Hematopoietic multipotent progenitor cell treated with erythropoietin and hydrocortisone succinate and interleukin-3 and kit ligand, for 15 days (in vitro differentiated cells): ENCODE results near the gene CD63.

Experiments used
- DNase-seq: peaks from one replicate; pipeline ENCODE4 v3.0.0-alpha.2; 2015; ENCODE audit warnings: low spot score

Gene CD63

GRCh38 chr12:55704824-55705718 lies 23.7 kb downstream of the CD63 start:
- no peak for DNase-seq

DNA sequence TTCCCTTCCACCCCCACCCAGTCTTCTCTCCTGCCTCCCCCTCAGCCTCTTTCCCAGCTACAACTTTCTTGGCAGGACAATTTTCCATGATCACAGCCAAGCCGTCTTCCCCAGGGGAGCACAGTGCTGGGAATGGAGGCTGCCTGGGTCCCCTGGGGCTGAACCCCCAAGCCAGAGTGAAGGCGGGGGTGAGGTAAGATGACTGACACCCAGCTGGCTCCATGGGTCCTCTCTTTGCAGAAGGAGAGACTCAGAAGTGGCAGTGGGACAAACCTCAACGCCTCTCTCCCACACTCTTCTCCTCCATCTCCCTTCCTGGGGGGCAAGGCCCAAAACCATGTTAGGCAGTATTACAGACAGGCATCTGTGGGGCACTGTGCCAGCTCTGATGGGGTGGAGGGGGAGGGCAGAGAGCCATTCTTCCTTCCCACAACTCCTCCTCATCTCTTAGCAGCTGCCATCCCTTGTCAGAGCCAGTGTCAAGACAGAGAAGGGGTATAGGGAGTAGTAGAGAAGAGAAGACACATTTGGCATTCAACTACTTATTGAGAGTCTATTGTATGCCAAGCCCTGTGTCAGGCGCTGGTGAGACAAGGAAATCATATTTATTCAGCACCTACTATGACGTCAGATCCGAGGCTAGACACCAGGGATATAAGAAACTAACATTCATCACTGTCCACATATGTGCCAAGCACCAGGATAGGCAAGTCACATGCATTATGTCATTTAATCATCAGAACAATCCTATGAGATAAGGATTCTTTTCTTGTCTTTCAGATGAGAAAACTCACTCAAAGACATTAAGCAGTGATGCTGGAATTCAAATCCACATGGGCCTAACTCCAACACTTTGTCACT lies 24.7 kb downstream of the CD63 start:
- no peak for DNase-seq

DNA sequence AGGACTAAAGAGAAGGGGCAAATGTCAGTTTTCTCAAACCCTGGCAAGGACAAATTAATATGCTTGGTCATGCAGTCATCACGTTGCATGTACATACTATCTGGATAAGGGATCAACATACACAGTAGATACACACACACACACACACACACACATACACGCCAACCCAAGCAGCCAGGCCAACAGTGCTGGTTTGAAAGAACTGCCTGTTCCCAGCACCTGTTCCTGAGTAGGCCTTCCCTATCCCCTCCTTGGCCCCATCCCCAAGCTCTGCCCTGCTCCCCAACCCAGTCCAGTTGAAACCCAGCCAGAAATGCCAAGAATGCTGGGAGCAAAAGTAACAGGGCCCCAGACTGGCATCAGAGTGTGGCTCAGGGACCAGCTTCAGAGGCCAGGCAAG lies 25.5 kb downstream of the CD63 start:
- DNase-seq = no peak

- no peak for DNase-seq
Measured at GRCh38 chr12:55702861-55703260, 25.9 kb downstream of the CD63 start.

GRCh38 chr12:55700255-55701018 lies 28.4 kb downstream of the CD63 start:
- DNase-seq = no peak

DNA sequence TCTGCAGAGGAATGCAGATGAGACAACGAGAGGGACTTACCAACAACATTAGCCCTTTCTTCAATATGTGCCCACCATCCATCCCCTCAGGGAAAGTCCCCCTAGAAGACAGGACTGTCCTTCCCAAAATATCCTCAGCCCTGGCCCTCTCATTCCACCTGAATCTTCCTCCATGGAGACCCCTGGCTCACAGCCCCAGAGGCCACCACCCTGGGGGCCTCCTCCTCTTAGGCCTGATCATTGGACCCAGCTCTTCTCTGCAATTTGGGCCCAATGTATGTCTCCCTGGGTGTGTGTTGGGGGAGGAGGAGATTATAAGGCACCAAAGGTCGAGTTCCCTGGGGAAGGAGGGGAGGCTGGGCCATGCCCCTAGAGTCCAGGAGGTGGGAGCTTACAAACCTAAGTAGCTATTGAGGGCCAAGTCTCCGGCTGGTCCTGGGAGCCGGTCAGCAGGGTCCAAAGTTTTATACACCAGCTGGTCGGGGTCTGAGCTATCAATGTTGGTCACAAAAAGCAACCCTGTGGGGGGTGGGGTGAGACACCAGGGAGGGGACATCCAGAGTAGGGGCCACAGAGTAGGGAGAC lies 29.2 kb downstream of the CD63 start:
- no peak for DNase-seq

DNA sequence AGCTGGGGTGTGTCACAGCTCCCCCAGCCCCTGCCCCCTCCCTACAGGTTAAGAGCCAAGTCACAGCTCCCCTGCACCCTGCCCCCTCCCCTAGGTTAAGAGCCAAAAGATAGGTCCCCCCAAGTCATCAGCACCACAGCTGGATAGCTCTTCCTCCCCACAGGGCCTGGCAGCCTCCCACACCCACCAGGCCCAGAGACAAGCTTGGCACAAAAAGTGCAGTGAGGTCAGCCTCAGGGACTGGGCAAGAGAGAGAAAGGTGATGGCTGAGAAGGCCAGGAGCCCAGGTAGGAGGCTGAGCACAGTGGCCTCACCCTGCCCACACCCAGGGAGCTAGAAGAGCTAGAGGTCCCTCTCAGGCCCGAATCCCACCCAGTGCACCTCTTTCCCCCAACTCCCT lies 29.8 kb downstream of the CD63 start:
- DNase-seq = no peak

DNA sequence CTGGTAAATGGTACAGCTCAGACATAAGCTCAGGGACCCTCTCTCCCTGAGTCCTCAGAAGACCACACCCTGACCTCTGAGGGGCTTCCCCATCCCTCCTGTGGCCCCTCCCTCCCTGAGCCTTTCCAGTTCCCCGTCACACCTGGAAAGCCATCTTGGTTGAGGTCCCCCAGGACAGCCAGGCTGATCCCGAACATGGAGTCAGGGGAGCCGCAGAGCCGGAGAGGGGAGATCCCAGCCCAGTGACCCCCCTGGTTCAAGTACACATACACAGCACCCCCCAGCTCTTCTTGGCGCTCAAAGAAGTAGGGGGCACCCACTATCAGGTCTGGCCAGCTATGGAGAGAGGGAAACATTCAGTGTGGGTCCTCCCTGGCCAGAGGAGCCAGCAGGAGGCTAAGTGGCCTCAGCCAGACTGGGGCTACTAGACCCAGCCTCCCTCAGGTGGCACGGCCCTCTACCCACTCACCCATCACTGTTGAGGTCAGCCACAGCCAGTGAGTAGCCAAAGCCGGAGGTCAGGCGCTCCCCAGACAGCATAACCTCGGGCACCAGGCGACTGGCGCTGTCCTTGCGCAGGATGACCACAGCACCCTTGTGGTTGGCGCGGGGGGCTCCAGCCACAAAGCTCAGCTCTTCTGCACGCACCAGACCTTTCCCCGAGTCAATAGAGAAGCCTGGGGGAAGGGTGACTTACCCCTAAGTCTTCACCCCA lies 30.4 kb downstream of the CD63 start:
- no peak for DNase-seq

DNA sequence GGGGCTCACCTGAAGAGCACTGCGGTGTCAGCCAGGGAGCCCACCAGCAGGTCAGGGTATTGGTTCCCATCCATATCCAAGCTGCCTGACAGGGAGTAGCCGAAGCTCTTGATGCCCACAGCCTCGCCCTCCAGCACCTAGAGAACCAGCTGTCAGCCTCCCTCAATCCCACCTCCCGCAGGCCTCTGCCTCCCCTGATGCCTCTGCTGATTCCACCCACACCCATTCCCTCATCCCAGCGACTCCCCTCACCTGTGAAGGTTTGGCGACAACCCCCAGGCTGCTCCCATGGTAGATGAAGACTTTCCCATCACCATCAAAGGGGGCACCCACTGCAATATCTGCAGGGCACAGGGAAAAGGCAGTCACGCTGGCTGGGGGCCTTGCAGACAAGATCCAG lies 31.1 kb downstream of the CD63 start:
- DNase-seq = no peak

DNA sequence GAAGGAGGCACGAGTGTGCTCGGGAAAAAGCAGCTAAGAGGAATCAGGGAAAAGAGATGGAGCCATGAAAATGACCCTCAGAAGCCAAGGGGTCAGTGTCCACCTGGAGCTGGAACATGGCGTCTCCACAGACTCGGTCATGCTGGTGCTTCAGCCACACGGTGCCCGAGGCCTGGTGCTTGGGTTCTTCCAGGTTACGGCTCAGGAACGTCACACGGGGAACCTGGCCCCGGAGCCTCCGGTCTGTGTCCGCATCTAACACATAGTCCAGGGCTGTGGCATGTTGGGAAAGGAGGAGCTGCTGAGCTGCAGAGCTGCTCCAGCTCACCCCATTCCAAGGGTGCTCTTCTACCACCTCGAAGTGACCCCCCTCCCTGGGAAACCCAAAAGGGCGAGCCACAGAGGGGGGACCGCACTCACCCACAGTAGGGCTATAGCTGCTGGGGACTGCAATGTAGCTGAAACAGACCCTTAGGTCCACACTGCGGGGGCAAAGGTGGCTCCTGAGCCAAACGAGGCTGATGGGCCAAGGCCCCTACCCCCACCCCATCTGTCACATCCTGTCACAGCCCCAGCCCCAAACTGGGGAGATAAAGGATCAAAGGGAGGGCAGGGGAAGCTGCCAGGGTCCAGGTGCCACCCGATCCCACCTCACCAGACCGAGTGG lies 31.9 kb downstream of the CD63 start:
- DNase-seq = no peak

GRCh38 chr12:55696141-55696540 lies 32.7 kb downstream of the CD63 start:
- no peak for DNase-seq

GRCh38 chr12:55695349-55695748 lies 33.5 kb downstream of the CD63 start:
- no peak for DNase-seq

GRCh38 chr12:55694651-55695050 lies 34.2 kb downstream of the CD63 start:
- no peak for DNase-seq

DNA sequence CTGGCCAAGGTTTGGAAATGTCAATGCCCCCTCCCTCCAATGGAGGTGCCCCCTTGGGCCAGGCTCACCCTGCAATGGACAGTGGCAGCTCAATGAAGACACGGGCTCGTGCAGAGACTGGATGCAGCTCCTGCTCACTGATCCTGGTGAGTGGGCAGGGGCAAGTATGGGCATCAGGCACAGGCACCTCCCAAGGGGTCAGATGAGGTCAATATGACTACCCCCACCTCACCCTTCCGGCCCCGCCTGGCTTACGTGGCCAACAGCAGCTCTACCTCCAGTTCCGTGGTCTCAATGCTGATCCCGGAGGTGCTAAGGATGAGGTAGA lies 34.7 kb downstream of the CD63 start:
- DNase-seq = no peak

DNA sequence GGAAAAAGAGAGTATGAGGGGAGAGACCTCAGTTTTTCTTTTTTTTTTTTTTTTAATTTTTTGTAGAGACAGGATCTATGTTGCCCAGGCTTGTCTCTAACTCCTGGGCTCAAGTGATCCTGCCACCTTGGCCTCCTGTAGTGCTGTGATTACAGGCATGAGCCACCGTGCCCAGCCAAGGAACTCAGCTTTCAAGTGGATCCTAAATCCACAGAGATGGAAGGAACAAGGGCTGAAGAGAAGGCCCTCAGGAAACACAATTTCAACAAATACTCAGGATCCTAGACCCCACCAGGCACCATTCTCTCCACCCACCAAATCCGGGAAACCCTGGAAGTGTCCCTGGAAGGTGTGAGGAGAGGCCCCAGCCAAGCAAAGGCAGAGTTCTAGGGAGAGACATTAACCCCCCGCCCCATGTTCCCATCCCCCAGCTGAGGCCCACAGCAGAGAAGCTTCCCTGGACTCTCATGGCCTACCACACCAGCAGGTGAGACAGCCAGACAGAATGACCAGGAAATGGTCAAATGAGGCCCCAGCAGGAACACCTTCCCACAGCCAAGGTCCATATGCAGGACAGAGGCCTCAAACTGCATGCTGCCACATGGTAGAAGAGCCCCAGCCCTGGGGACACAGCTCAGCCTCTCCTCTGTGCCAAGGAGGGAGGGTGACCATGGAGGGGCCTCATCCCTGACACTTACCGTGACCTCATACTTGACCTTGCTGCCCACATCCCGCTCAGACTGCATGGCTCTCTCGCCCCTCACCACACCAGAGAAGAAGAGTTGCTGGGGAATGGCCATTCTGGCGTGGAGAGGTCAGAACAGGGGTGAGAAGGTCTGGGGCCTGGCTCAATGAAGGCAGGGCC lies 35.3 kb downstream of the CD63 start:
- no peak for DNase-seq

DNA sequence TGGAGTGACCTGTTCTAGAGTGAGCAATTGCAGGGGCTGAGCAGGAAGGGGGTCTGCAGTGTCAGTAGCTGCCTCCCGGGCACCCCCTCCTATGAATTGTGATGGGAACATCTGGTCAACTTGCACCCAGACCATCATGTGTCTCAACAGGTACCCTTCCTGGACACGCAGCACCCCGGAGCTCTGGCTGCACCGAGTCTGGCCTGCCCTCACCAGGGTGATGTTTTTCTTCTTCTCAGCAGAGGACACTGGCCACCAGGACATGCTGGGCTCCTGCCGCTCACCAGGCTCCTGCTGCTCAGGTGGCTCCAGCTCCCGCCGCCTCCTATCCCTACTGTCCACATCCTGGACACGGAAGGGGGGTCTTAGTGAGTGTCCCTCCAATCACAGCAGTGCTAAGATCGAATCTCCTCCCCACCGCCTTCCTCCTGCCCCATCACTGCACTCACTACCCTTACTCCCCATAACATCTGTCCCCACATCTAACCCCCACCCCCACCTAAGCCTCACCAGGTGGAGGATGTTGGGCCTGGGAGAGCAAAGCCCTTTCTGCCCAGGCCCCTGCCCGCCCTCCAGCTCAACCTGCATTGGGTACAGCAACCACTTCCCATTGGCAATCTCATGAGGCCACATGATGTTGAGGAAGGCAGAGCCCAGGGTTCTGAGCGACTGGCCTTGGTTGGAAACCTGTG lies 36.0 kb downstream of the CD63 start:
- no peak for DNase-seq

- no peak for DNase-seq
Measured at GRCh38 chr12:55688716-55689655, 39.8 kb downstream of the CD63 start.

DNA sequence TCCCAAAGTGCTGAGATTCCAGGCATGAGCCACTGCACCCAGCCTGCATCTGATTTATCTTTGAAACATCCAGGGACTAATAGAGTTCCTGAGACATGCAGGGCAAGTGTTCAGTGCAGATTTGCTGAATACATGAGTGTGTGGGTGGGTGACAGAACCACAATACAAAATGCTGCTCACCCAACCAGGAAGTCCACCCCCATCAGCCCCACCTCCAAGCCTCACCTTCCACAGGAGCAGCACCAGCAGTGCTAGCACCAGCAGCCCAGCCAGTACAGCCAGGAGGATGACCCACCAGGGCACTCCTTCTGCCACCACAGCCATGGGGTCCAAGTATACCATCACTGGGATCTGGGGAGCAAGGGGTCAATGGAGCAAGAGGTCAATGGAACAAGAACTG lies 41.1 kb downstream of the CD63 start:
- no peak for DNase-seq
